NCI-H460 (cell line): ENCODE data around the gene STXBP4. TPM values are rescaled to one million over a fixed set of nuclear protein-coding genes. Genes with fewer than 3 reads are reported as not detected.

Source experiments
- DNase-seq: peaks from one replicate; pipeline ENCODE4 v3.0.0-alpha.2; 2016; ENCODE audit warnings: low read depth; ENCODE audit errors: extremely low read depth
- small RNA-seq, 2 experiments: library from RNA; depleted of rRNA; stranded (forward); fragments of <200 nt; gene quantifications; one replicate each; pipeline ENCODE3, GENCODE V24; 2014
- total RNA-seq: library from RNA; depleted of rRNA; stranded (reverse); fragments of >200 nt; shearing (Covaris generic); gene quantifications from 2 replicates; pipeline ENCODE4 v1.2.3, GENCODE V29; 2014; rRNA removed

STXBP4 gene
- total RNA-seq, 1 experiment from 2014 or later = 17.5 TPM

DNA sequence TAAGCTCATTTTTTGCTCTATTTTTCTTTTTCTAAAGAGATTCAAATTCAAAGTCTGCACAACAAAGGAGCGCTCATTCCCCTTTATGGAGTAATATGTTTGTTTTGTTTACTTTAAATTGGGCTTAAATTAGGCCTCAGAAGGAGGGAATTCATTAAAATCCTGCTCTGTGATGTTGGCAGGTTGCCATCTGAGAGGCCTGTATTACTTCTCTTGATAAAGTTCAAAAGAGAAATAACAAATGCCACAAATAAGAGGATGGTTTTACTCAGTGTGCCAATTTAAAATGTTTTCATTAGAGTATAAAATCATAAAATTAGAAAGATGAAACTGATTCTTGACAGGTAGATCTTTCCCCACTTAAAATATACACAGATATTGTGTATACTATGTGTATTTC, 241.7 kb downstream of the STXBP4 start:
- DNase-seq = no peak

GRCh38 chr17:55212880-55213279, 244.3 kb downstream of the STXBP4 start:
- no peak for DNase-seq

GRCh38 chr17:55215711-55216110, 247.1 kb downstream of the STXBP4 start:
- no peak for DNase-seq

DNA sequence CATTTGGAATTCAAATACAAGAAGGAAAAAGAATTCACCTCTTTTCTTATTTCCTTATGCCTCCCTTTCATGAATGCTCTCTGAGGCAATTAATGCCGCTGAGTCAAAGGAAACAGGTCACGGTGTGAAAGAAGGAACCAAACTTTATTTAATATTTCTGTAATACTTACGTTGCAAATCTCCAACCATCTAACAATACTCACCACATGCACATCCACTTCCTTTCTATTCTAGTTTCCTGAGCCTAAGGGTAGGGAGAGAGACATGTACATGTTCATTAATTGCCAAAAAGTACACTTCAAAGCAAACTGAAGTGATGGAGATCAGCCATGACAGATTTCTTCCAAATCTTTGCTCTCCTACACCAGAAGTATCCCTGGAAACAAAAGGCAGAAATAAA, 248.3 kb downstream of the STXBP4 start:
- no peak for DNase-seq

DNA sequence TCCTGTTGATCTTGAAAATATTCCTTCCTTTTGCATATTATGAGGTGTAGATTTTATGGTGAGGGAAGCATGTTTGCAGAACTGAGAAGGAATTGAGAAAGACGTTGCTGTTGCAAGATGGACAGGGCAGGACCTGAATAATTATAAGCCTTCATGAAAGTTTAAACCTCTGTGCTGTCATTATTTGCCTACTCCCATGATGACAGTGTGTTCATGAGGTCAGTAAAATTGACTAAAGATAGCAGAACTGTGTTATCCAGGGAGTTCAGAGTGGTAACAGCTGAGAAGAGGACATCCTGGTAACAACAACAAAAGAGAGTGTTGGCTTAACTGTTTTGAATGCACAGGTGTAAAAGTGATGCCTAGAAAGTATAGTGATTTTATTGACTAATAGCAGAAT, 250.9 kb downstream of the STXBP4 start:
- no peak for DNase-seq

- no peak for DNase-seq
Measured at GRCh38 chr17:55219934-55220333, 251.4 kb downstream of the STXBP4 start.

Small RNAs within 50 kb of the gene (small RNA-seq; reads per million reads assigned to genes)
- gene AC007485.1 = 0 reads per million in 2 experiments

Other genes with a start within 250 kb of the STXBP4 start
- gene TOM1L1, start 67.9 kb upstream of the STXBP4 start, total RNA-seq = 108 and 112 TPM in 2 replicates
- 74.2 and 97.8 TPM in 2 replicates for gene COX11, start 111 bp upstream of the STXBP4 start, total RNA-seq